Thyroid gland (tissue), 4 donors: Measurements from ENCODE around the gene CNTNAP4.

Experiments
- CTCF ChIP-seq, 6 experiments: fragments of 200-600 bp in 3 of 6; fragments of 450-650 bp in 3 of 6; sonication (generic) in 3 of 6; IDR thresholded peaks; one replicate each; pipeline ENCODE4 v1.5.1; 2016 to 2019; ENCODE audit warnings: antibody characterized with exemption in 6 of 6, mild to moderate bottlenecking in 2 of 6, inconsistent platforms in 1 of 6, moderate library complexity in 1 of 6
- POLR2A ChIP-seq, 2 donors: fragments of 450-650 bp; IDR thresholded peaks; one replicate each; pipeline ENCODE4 v1.6.1; 2017; ENCODE audit warnings: antibody characterized with exemption in 2 of 2, mild to moderate bottlenecking in 2 of 2, moderate library complexity in 1 of 2

GRCh38 chr16:76235025-76235424 lies 42.2 kb upstream of the CNTNAP4 start:
- TF ChIP-seq CTCF (IDR thresholded peaks at IDR 0.05) (no peak), POLR2A (IDR thresholded peaks at IDR 0.05) (no peak)
